HepG2 (cell line): Measurements from ENCODE around the gene CTIF. TPM values are rescaled to one million over a fixed set of nuclear protein-coding genes. Genes with fewer than 3 reads are reported as not detected.

Source experiments
- ATAC-seq: fragments of 200-7000 bp; cut with Tn5 transposase; 3 replicates; pipeline ENCODE4 v1.9.1; 2020; ENCODE audit warnings: mild to moderate bottlenecking, moderate library complexity
- BruUV-seq: library from RNA; stranded (reverse); fragments of 400-500 nt; replicated peaks from 2 replicates; lab custom pipeline; 2021; lab: Mats Ljungman, UMichigan
- CTCF ChIA-PET: fragments of 300-600 bp; formaldehyde crosslinking; extraction: SDS; loops from one replicate; lab custom pipeline; 2021; ENCODE audit warnings: low total read pairs, inconsistent platforms, low intra/inter-chr PET ratio; lab: Yijun Ruan, JAX
- POLR2A ChIA-PET: fragments of 350-600 bp; sonication (Branson Sonifier 250); formaldehyde crosslinking; loops from one replicate; lab custom pipeline; 2020; ENCODE audit warnings: antibody characterized with exemption, inconsistent platforms; lab: Yijun Ruan, JAX
- DNase-seq: peaks from one replicate; pipeline ENCODE4 v3.0.0-alpha.2; 2015; ENCODE audit warnings: low spot score
- FAIRE-seq: peaks from 3 replicates; lab custom pipeline; 2011; peaks lifted over from hg19 to GRCh38; lab: Jason Lieb, UNC
- H2AFZ ChIP-seq: one replicate; pipeline ENCODE4 v1.6.1; 2011; ENCODE audit warnings: low read length, inconsistent platforms
- H3K27ac ChIP-seq: fragments of 300-600 bp; 3 replicates; pipeline ENCODE4 v1.8.0; 2011; ENCODE audit warnings: mixed run types, mild to moderate bottlenecking, mixed read lengths, low read length, inconsistent platforms; ENCODE audit not compliant: insufficient read depth; ENCODE audit errors: extremely low read length
- H3K27me3 ChIP-seq, 2 experiments: fragments of 200-600 bp in 1 of 2; 2 replicates in 1 of 2; 3 replicates in 1 of 2; pipeline versions ENCODE4 v1.6.0 to v1.8.0; 2011; ENCODE audit warnings: low read length in 2 of 2, mild to moderate bottlenecking in 2 of 2, moderate library complexity in 2 of 2, inconsistent platforms in 1 of 2; ENCODE audit not compliant: insufficient read depth in 2 of 2, control insufficient read depth in 1 of 2
- H3K36me3 ChIP-seq, 2 experiments: fragments of 200-600 bp in 1 of 2; replicated peaks in 1 of 2; 2 replicates in 1 of 2; 3 replicates in 1 of 2; pipeline versions ENCODE4 v1.5.1 to v1.8.0; 2011; ENCODE audit warnings: low read length in 2 of 2, inconsistent platforms in 1 of 2; ENCODE audit not compliant: insufficient read depth in 2 of 2, control insufficient read depth in 1 of 2
- H3K4me1 ChIP-seq: 2 replicates; pipeline ENCODE4 v1.5.1; 2012; ENCODE audit warnings: low read length, inconsistent platforms; ENCODE audit not compliant: insufficient read depth
- H3K4me2 ChIP-seq: 2 replicates; pipeline ENCODE4 v1.6.0; 2011; ENCODE audit warnings: low read depth, low read length, inconsistent platforms
- H3K4me3 ChIP-seq, 3 experiments: fragments of 200-600 bp in 1 of 3; sonication (generic), shearing (Covaris generic) in 1 of 3; replicated peaks in 1 of 3; 2 replicates each; pipeline ENCODE4 v1.5.1; 2011 to 2016; ENCODE audit warnings: low read length in 3 of 3, inconsistent platforms in 2 of 3, low read depth in 2 of 3, mild to moderate bottlenecking in 2 of 3, control low read depth in 1 of 3, mixed read lengths in 1 of 3; ENCODE audit not compliant: insufficient read depth in 1 of 3
- H3K79me2 ChIP-seq: one replicate; pipeline ENCODE4 v1.6.1; 2011; ENCODE audit warnings: low read length, inconsistent platforms; ENCODE audit not compliant: insufficient read depth
- H3K9ac ChIP-seq: 2 replicates; pipeline ENCODE4 v1.6.0; 2011; ENCODE audit warnings: mild to moderate bottlenecking, low read depth, low read length, inconsistent platforms; ENCODE audit not compliant: insufficient read depth
- H3K9me3 ChIP-seq: 2 replicates; pipeline ENCODE4 v1.5.1; 2012; ENCODE audit warnings: mild to moderate bottlenecking, low read length
- H4K20me1 ChIP-seq: 2 replicates; pipeline ENCODE4 v1.6.0; 2011; ENCODE audit warnings: inconsistent platforms, mild to moderate bottlenecking, low read length, moderate library complexity; ENCODE audit not compliant: insufficient read depth
- FOXO1 ChIP-seq: sonication (generic); formaldehyde crosslinking; IDR thresholded peaks from 2 replicates; pipeline ENCODE4 v1.4.0; 2020; ENCODE audit warnings: missing genetic modification reagents
- KLF13 ChIP-seq: sonication (generic); formaldehyde crosslinking; IDR thresholded peaks from 2 replicates; pipeline ENCODE4 v1.4.0; 2020; ENCODE audit warnings: mild to moderate bottlenecking, missing genetic modification reagents
- MYNN ChIP-seq: sonication (generic); formaldehyde crosslinking; IDR thresholded peaks from 2 replicates; pipeline ENCODE4 v1.4.0; 2020; ENCODE audit warnings: mild to moderate bottlenecking, low read depth, missing genetic modification reagents
- POLR2A ChIP-seq, 2 experiments: IDR thresholded peaks; 2 replicates each; pipeline ENCODE4 v1.6.1; 2011; ENCODE audit warnings: low read depth in 2 of 2, low read length in 2 of 2, mild to moderate bottlenecking in 1 of 2, moderate library complexity in 1 of 2; ENCODE audit not compliant: insufficient read depth in 1 of 2
- SIN3A ChIP-seq: IDR thresholded peaks from 2 replicates; pipeline ENCODE4 v1.6.1; 2011; ENCODE audit warnings: low read depth, mild to moderate bottlenecking, control low read depth, low read length, borderline replicate concordance
- TSC22D2 ChIP-seq: sonication (generic); formaldehyde crosslinking; IDR thresholded peaks from 2 replicates; pipeline ENCODE4 v1.5.1; 2020; ENCODE audit warnings: missing genetic modification reagents, mild to moderate bottlenecking, borderline replicate concordance
- ZNF317 ChIP-seq: sonication (generic); formaldehyde crosslinking; IDR thresholded peaks from 2 replicates; pipeline ENCODE4 v1.5.0; 2020; ENCODE audit warnings: mild to moderate bottlenecking, missing genetic modification reagents
- ZNF570 ChIP-seq: sonication (generic); formaldehyde crosslinking; IDR thresholded peaks from 2 replicates; pipeline ENCODE4 v1.4.0; 2020; ENCODE audit warnings: mild to moderate bottlenecking, missing genetic modification reagents, borderline replicate concordance
- ZNF616 ChIP-seq: sonication (generic); formaldehyde crosslinking; IDR thresholded peaks from 2 replicates; pipeline ENCODE4 v1.5.0; 2020; ENCODE audit warnings: low read depth, mild to moderate bottlenecking, missing genetic modification reagents
- ZNF629 ChIP-seq: sonication (generic); formaldehyde crosslinking; conservative IDR thresholded peaks from 2 replicates; pipeline ENCODE4 v1.5.0; 2020; ENCODE audit warnings: missing genetic modification reagents
- ZNF709 ChIP-seq: sonication (generic); formaldehyde crosslinking; IDR thresholded peaks from 2 replicates; pipeline ENCODE4 v1.5.0; 2020; ENCODE audit warnings: mild to moderate bottlenecking, missing genetic modification reagents
- ZNF800 ChIP-seq: sonication (generic); formaldehyde crosslinking; IDR thresholded peaks from 2 replicates; pipeline ENCODE4 v1.4.0; 2020; ENCODE audit warnings: missing genetic modification reagents
- WGBS: methylation state at CpG from one replicate; pipeline ENCODE4 v1.1.6; 2017; ENCODE audit warnings: low lambda C conversion rate; 5-methylcytosine and 5-hydroxymethylcytosine counted together
- in situ Hi-C: cut with HindIII; loops from 2 replicates; pipeline ENCODE4 v1.10.0; 2017; ENCODE audit warnings: low pct_unique_long_range_greater_than_20kb; ENCODE audit not compliant: extremely low pct_ligation_motif_present
- intact Hi-C: fragments of 100-400 bp; cut with micrococcal nuclease; formaldehyde crosslinking; loops from one replicate; pipeline ENCODE4 v1.10.0; 2022; ENCODE audit not compliant: unreplicated experiment
- polyA plus RNA-seq, 8 experiments: library from polyadenylated mRNA; depleted of rRNA in 3 of 8; stranded (reverse) in 7 of 8; unstranded in 1 of 8; fragments of >200 nt; fragmentation: Illumina TruSeq in 4 of 8; extraction: Trizol in 4 of 8; gene quantifications; 2 replicates each; pipeline versions ENCODE4 v1.2.1 to v1.2.3, GENCODE V29; 2011 to 2016; ENCODE audit warnings: low read depth in 4 of 8, missing spikeins in 1 of 8, mixed read lengths in 1 of 8; ENCODE audit not compliant: insufficient read depth in 1 of 8
- total RNA-seq, 5 experiments: library from RNA; depleted of rRNA; stranded (reverse); fragments of >200 nt; fragmentation: Illumina TruSeq; extraction: Trizol; gene quantifications; 2 replicates each; pipeline ENCODE4 v1.2.3, GENCODE V29; 2016; ENCODE audit warnings: low read depth in 1 of 5

The CTIF gene
- total and polyA plus RNA-seq, 2 of the 13 experiments (the other 11 are each of a cell fraction or from before 2014, with no cell fraction given), result 18.2 to 28.0 TPM

GRCh38 chr18:48544116-48544515 lies 5.3 kb downstream of the CTIF start:
- FAIRE-seq (no peak), ATAC-seq (no peak), DNase-seq (no peak)
- no peak overlapping the region for H3K4me2 ChIP-seq
- no peaks in the 10 kb centered on the region; a peak in 2 of 5 replicates for H3K36me3 ChIP-seq
- 97% methylated on average over 3 of the region's 3 CpGs for WGBS
- H3K27me3 ChIP-seq, result no peaks in the 10 kb centered on the region
- ChIA-PET POLR2A (no interaction called here), CTCF (no interaction called here)
- no peak overlapping the region for H3K27ac ChIP-seq
- no peak overlapping the region for H3K4me3 ChIP-seq
- H3K79me2 ChIP-seq, result peaks cover 87% of the 10 kb centered on the region
- no peaks in the 10 kb centered on the region for H3K9me3 ChIP-seq
- no peak overlapping the region for H3K9ac ChIP-seq
- H2AFZ ChIP-seq, result no peak overlapping the region
- H4K20me1 ChIP-seq, result peaks cover 14% of the 10 kb centered on the region; the same call in 1 of the 2 replicates
- intact Hi-C loops (no loop called here), in situ Hi-C loops (loop anchor here (10.0 kb wide), 1 partner anchor 351 kb away; no protein-coding TSS in a partner anchor)
- no peak for TF ChIP-seq ZNF570 (CRISPR knock-in tag)
- TF ChIP-seq ZNF629 (CRISPR knock-in tag), result peak; percentile 80
- peaks cover 69% of the 10 kb centered on the region for H3K4me1 ChIP-seq
- no TSS peak for BruUV-seq

GRCh38 chr18:48544661-48545415 lies 6.0 kb downstream of the CTIF start:
- peaks cover 69% of the 10 kb centered on the region for H3K4me1 ChIP-seq
- BruUV-seq, result no TSS peak
- H3K4me2 ChIP-seq, result no peak overlapping the region
- H3K4me3 ChIP-seq, result no peak overlapping the region
- TF ChIP-seq FOXO1 (CRISPR knock-in tag), result no peak
- no peak for TF ChIP-seq ZNF616 (CRISPR knock-in tag)
- no peak for TF ChIP-seq SIN3A
- no peak for TF ChIP-seq ZNF800
- no peak for TF ChIP-seq ZNF317 (CRISPR knock-in tag)
- no peak for TF ChIP-seq MYNN (CRISPR knock-in tag)
- TF ChIP-seq TSC22D2, result no peak
- TF ChIP-seq ZNF709 (CRISPR knock-in tag), result no peak
- no peak for TF ChIP-seq POLR2A (IDR thresholded peaks at IDR 0.05; ENCODE audit: insufficient read depth in 1 of 2, low read depth in 2 of 2, low read length in 2 of 2)
- TF ChIP-seq KLF13 (CRISPR knock-in tag), result no peak
- TF ChIP-seq, all 625 proteins: peak for 0
- Histone ChIP-seq H3K9me3 (no peaks in the 10 kb centered on the region), H3K36me3 (no peaks in the 10 kb centered on the region; a peak in 2 of 5 replicates), H2AFZ (no peak overlapping the region), H3K9ac (no peak overlapping the region), H3K27me3 (no peaks in the 10 kb centered on the region), H3K27ac (no peak overlapping the region), H3K79me2 (peaks cover 88% of the 10 kb centered on the region), H4K20me1 (peaks cover 14% of the 10 kb centered on the region; the same call in 1 of the 2 replicates)
- ChIA-PET POLR2A (interaction anchor here (1.9 kb wide), 1 partner anchor 29 kb away, joined by 4 read pairs; no protein-coding TSS in a partner anchor), CTCF (no interaction called here)
- FAIRE-seq (no peak), ATAC-seq (no peak), DNase-seq (no peak)
- WGBS, result 98% methylated on average over 15 of the region's 16 CpGs
- in situ Hi-C loops (loop anchor here (10.0 kb wide), 1 partner anchor 350 kb away; no protein-coding TSS in a partner anchor), intact Hi-C loops (no loop called here)
